H1 (cell line): ENCODE data around the gene KCNMA1. TPM values are rescaled to one million over a fixed set of nuclear protein-coding genes. Genes with fewer than 3 reads are reported as not detected.

Experiments used
- CBX8 ChIP-seq: fragments of 300-800, 300-1000 bp; sonication (generic); IDR thresholded peaks from 2 replicates; pipeline ENCODE4 v1.7.1; 2016; ENCODE audit warnings: low read depth, low read length, borderline replicate concordance
- CHD7 ChIP-seq: fragments of 300-600 bp; sonication (generic); IDR thresholded peaks from 2 replicates; pipeline ENCODE4 v1.7.1; 2012; ENCODE audit warnings: low read length, moderate library complexity, mild to moderate bottlenecking, inconsistent platforms; ENCODE audit not compliant: insufficient replicate concordance
- EP300 ChIP-seq, 2 experiments: IDR thresholded peaks; 1 replicate in 1 of 2; 2 replicates in 1 of 2; pipeline ENCODE4 v1.6.1; 2011 to 2012; ENCODE audit warnings: low read depth in 2 of 2, low read length in 2 of 2, mild to moderate bottlenecking in 2 of 2, borderline replicate concordance in 1 of 2, inconsistent platforms in 1 of 2, moderate library complexity in 1 of 2
- GABPA ChIP-seq: IDR thresholded peaks from 2 replicates; pipeline ENCODE4 v1.6.1; 2011; ENCODE audit warnings: mild to moderate bottlenecking, low read length, moderate library complexity, borderline replicate concordance; ENCODE audit not compliant: insufficient read depth
- RFX5 ChIP-seq: IDR thresholded peaks from 2 replicates; pipeline ENCODE4 v1.6.1; 2011; ENCODE audit warnings: low read depth, low read length, improper control_type of control experiment, borderline replicate concordance
- SIN3A ChIP-seq, 2 experiments: IDR thresholded peaks in 1 of 2; conservative IDR thresholded peaks in 1 of 2; 2 replicates each; pipeline ENCODE4 v1.6.1; 2011 to 2012; ENCODE audit warnings: low read length in 2 of 2, improper control_type of control experiment in 1 of 2, low read depth in 1 of 2, mild to moderate bottlenecking in 1 of 2
- TAF1 ChIP-seq: IDR thresholded peaks from 2 replicates; pipeline ENCODE4 v1.6.1; 2011; ENCODE audit warnings: mild to moderate bottlenecking, low read depth, low read length
- polyA plus RNA-seq, 7 experiments: library from polyadenylated mRNA; depleted of rRNA in 3 of 7; stranded (reverse) in 5 of 7; unstranded in 2 of 7; fragments of >200 nt in 5 of 7; fragments of 200-250 nt in 2 of 7; gene quantifications; 1 replicate in 5 of 7; 2 replicates in 1 of 7; 4 replicates in 1 of 7; pipeline versions ENCODE4 v1.2.1 to v1.2.3, GENCODE V29; 2011 to 2013; ENCODE audit warnings: missing spikeins in 2 of 7, mixed read lengths in 2 of 7
- total RNA-seq: library from RNA; stranded (reverse); fragmentation: NEBNext Ultra II Directional; extraction: Animal tissue kit (Norgen Biotek cat#: 25700); gene quantifications from 2 replicates; pipeline ENCODE4 v1.2.1, GENCODE V29; 2021
- TF ChIP-seq, protein P1 (sequence below), 3 experiments: IDR thresholded peaks; 1 replicate in 2 of 3; 2 replicates in 1 of 3; pipeline versions ENCODE4 v1.5.1 to v1.6.1; 2011; ENCODE audit warnings: low read length in 3 of 3, mild to moderate bottlenecking in 3 of 3, inconsistent platforms in 2 of 3, low read depth in 1 of 3, moderate library complexity in 1 of 3; ENCODE audit not compliant: insufficient read depth in 1 of 3; ENCODE audit errors: control extremely low read depth in 1 of 3

KCNMA1 gene
- total and polyA plus RNA-seq, 2 of the 8 experiments (the other 6 are each of a cell fraction or from before 2014, with no cell fraction given) = 10.2 to 11.1 TPM

GRCh38 chr10:77131214-77131613 lies 506.4 kb downstream of the KCNMA1 start (continued):
- TF ChIP-seq CHD7 = no peak
- no peak for TF ChIP-seq CBX8
- TF ChIP-seq TAF1 = no peak
- no peak for TF ChIP-seq RFX5
- TF ChIP-seq, protein P1, sequence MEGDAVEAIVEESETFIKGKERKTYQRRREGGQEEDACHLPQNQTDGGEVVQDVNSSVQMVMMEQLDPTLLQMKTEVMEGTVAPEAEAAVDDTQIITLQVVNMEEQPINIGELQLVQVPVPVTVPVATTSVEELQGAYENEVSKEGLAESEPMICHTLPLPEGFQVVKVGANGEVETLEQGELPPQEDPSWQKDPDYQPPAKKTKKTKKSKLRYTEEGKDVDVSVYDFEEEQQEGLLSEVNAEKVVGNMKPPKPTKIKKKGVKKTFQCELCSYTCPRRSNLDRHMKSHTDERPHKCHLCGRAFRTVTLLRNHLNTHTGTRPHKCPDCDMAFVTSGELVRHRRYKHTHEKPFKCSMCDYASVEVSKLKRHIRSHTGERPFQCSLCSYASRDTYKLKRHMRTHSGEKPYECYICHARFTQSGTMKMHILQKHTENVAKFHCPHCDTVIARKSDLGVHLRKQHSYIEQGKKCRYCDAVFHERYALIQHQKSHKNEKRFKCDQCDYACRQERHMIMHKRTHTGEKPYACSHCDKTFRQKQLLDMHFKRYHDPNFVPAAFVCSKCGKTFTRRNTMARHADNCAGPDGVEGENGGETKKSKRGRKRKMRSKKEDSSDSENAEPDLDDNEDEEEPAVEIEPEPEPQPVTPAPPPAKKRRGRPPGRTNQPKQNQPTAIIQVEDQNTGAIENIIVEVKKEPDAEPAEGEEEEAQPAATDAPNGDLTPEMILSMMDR (IDR thresholded peaks at IDR 0.05; ENCODE audit: control extremely low read depth in 1 of 3, insufficient read depth in 1 of 3, low read depth in 1 of 3, low read length in 3 of 3) = no peak
- TF ChIP-seq EP300 (IDR thresholded peaks at IDR 0.05; ENCODE audit: borderline replicate concordance in 1 of 2, low read depth in 2 of 2, low read length in 2 of 2) = no peak
- TF ChIP-seq GABPA = no peak
- no peak for TF ChIP-seq SIN3A (conservative IDR thresholded peaks at IDR 0.05 in 1 of 2, IDR thresholded peaks at IDR 0.05 in 1 of 2; ENCODE audit: low read depth in 1 of 2, low read length in 2 of 2)
